ENCODE results near the gene HMSD. TPM values are rescaled to one million over a fixed set of nuclear protein-coding genes. Genes with fewer than 3 reads are reported as not detected.

Gene HMSD
- total RNA-seq, 1 donor from 2014 or later, result 0.11 TPM

- POLR2A ChIA-PET, result no interaction called here
These were observed 14.6 kb downstream of the HMSD start for GRCh38 chr18:63963615-63964256.

GRCh38 chr18:63964908-63965307, 15.8 kb downstream of the HMSD start:
- H3K27ac Mint-ChIP-seq, result no peak overlapping the region
- intact Hi-C loops (cut with micrococcal nuclease), result no loop called here
- DNase-seq (no peak), ATAC-seq (ENCODE audit: low read depth) (no peak)
- peaks cover under 1% of the 10 kb centered on the region for H3K36me3 Mint-ChIP-seq (ENCODE audit: low read depth)
- peaks cover 8% of the 10 kb centered on the region for H3K4me1 Mint-ChIP-seq
- no peak for TF ChIP-seq CTCF (IDR thresholded peaks at IDR 0.05)
- H3K27me3 Mint-ChIP-seq, result peaks cover 12% of the 10 kb centered on the region
- CTCF ChIA-PET, result interaction anchor here (1.7 to 3.0 kb wide), 4 partner anchors 10 to 30 kb away, joined by 10 to 20 read pairs (median 16); no protein-coding TSS in a partner anchor
- POLR2A ChIA-PET, result no interaction called here
- H3K4me3 Mint-ChIP-seq, result no peak overlapping the region
- H3K9me3 Mint-ChIP-seq, result no peaks in the 10 kb centered on the region

More at GRCh38 chr18:63963615-63964256, 14.6 kb downstream of the HMSD start:
- intact Hi-C loops (cut with micrococcal nuclease), result loop anchor here (1.0 kb wide), 3 partner anchors 12 to 32 kb away; no protein-coding TSS in a partner anchor
- Mint-ChIP-seq H3K27ac (no peak overlapping the region), H3K4me1 (no peaks in the 10 kb centered on the region), H3K9me3 (no peaks in the 10 kb centered on the region), H3K27me3 (peaks cover 13% of the 10 kb centered on the region), H3K4me3 (no peak overlapping the region), H3K36me3 (ENCODE audit: low read depth) (no peaks in the 10 kb centered on the region)
- no peak for TF ChIP-seq CTCF (IDR thresholded peaks at IDR 0.05)
- ATAC-seq (ENCODE audit: low read depth) (peak; percentile 83), DNase-seq (no peak)
- CTCF ChIA-PET, result interaction anchor here (0.6 to 3.0 kb wide), 16 partner anchors 9 to 1325 kb away, joined by 3 to 20 read pairs (median 6); partner anchors contain the start of gene HMSD

- Mint-ChIP-seq H3K27ac (no peak overlapping the region), H3K36me3 (ENCODE audit: low read depth) (peaks cover 3% of the 10 kb centered on the region), H3K4me3 (no peak overlapping the region), H3K4me1 (peaks cover 13% of the 10 kb centered on the region), H3K9me3 (no peaks in the 10 kb centered on the region), H3K27me3 (peaks cover 12% of the 10 kb centered on the region)
- ChIA-PET POLR2A (no interaction called here), CTCF (no interaction called here)
- TF ChIP-seq CTCF (IDR thresholded peaks at IDR 0.05), result no peak
- ATAC-seq (ENCODE audit: low read depth), result no peak
- DNase-seq, result no peak
- intact Hi-C loops (cut with micrococcal nuclease), result no loop called here
These were observed 16.7 kb downstream of the HMSD start for GRCh38 chr18:63965716-63966330.

GRCh38 chr18:63969942-63970808, 21.1 kb downstream of the HMSD start, which contains the start of gene SERPINB8:
Gene SERPINB8 (plus strand): TSS chr18:63970081. CDS start chr18:63978309, 8,228 bp downstream.
- Mint-ChIP-seq H3K27ac (peak within 1 kb of the TSS; percentile 94), H3K27me3 (peaks cover 6% of the 10 kb centered on the region), H3K4me1 (peaks cover 51% of the 10 kb centered on the region), H3K9me3 (no peaks in the 10 kb centered on the region), H3K36me3 (ENCODE audit: low read depth) (peaks cover 3% of the 10 kb centered on the region), H3K4me3 (peak within 1 kb of the TSS; percentile 95)
- ChIA-PET POLR2A (interaction anchor here (0.6 to 1.0 kb wide), 2 partner anchors 35 to 548 kb away, joined by 3 to 6 read pairs; partner anchors contain the start of gene VPS4B), CTCF (no interaction called here)
- ATAC-seq (ENCODE audit: low read depth), result peak; percentile 82
- no peak for TF ChIP-seq CTCF (IDR thresholded peaks at IDR 0.05)
- peak; percentile 71 for DNase-seq
- intact Hi-C loops (cut with micrococcal nuclease), result loop anchor here (1.0 to 10.0 kb wide), 6 partner anchors 9 to 1445 kb away; partner anchors contain the start of genes HMSD, PHLPP1, VPS4B and ZCCHC2
